A549 (cell line): ENCODE measurements around the gene SLC12A2.

Experiments
- EP300 ChIP-seq, 2 experiments: fragments of >200 bp; sonication (Bioruptor Twin); formaldehyde crosslinking; IDR thresholded peaks; 2 replicates in 1 of 2; 3 replicates in 1 of 2; pipeline ENCODE4 v1.6.1; 2016 to 2017
- REST ChIP-seq: fragments of 200-600 bp; sonication (generic); IDR thresholded peaks from 2 replicates; pipeline ENCODE4 v1.6.1; 2016; ENCODE audit warnings: antibody characterized with exemption, mild to moderate bottlenecking, moderate library complexity
- RFX5 ChIP-seq: fragments of 450-650 bp; IDR thresholded peaks from 2 replicates; pipeline ENCODE4 v1.7.1; 2014; ENCODE audit warnings: antibody characterized with exemption, mild to moderate bottlenecking, moderate library complexity
- TP53 ChIP-seq: fragments of 250-450 bp; sonication (Bioruptor Pico); IDR thresholded peaks from 2 replicates; pipeline ENCODE4 v1.5.0; 2021; ENCODE audit warnings: mild to moderate bottlenecking, moderate library complexity
- ZSCAN20 ChIP-seq: fragments of 250-450 bp; sonication (Bioruptor Pico); IDR thresholded peaks from 2 replicates; pipeline ENCODE4 v1.8.0; 2022; ENCODE audit warnings: mild to moderate bottlenecking, moderate library complexity
- TF ChIP-seq, protein P1 (sequence below): fragments of >200 bp; sonication (Bioruptor Twin); formaldehyde crosslinking; IDR thresholded peaks from 3 replicates; pipeline ENCODE4 v1.5.1; 2016

- TF ChIP-seq TP53 (CRISPR knock-in tag) (no peak), REST (no peak), ZSCAN20 (no peak), RFX5 (no peak), EP300 (IDR thresholded peaks at IDR 0.05) (no peak)
- TF ChIP-seq, protein P1, sequence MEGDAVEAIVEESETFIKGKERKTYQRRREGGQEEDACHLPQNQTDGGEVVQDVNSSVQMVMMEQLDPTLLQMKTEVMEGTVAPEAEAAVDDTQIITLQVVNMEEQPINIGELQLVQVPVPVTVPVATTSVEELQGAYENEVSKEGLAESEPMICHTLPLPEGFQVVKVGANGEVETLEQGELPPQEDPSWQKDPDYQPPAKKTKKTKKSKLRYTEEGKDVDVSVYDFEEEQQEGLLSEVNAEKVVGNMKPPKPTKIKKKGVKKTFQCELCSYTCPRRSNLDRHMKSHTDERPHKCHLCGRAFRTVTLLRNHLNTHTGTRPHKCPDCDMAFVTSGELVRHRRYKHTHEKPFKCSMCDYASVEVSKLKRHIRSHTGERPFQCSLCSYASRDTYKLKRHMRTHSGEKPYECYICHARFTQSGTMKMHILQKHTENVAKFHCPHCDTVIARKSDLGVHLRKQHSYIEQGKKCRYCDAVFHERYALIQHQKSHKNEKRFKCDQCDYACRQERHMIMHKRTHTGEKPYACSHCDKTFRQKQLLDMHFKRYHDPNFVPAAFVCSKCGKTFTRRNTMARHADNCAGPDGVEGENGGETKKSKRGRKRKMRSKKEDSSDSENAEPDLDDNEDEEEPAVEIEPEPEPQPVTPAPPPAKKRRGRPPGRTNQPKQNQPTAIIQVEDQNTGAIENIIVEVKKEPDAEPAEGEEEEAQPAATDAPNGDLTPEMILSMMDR: no peak
Observed at GRCh38 chr5:128169401-128170017, 85.9 kb downstream of the SLC12A2 start.
